ENCODE results near the gene IFNAR1. TPM values are rescaled to one million over a fixed set of nuclear protein-coding genes. Genes with fewer than 3 reads are reported as not detected.
A peak's percentile ranks its signal among the peaks of the same experiment; 100 is the strongest.

Gene IFNAR1
- total and polyA plus RNA-seq, 2 of the 4 experiments (the other 2 are of a cell fraction): 7.8 to 9.9 TPM

DNA sequence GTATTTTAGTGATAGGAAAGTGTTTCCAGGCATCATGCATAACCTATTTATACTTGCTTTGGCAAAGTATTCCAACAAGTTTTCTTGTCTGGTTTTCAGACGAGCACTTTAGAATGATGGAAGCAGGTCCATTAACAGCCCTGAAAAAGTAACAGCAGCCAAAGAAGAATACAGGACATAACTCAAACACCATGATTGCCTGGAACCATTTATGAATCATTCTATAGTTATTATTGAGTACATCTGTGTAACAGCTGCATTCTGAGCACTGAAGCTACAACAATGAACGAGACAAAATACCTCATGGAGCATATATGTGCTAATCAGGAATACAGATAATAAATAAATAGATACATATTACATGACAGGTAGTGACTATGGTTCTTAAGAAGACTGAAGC, 46.0 kb upstream of the IFNAR1 start:
- H3K18ac ChIP-seq (ENCODE audit: low read depth, low read length): no peak overlapping the region
- no peak overlapping the region for H3K14ac ChIP-seq (replicated peaks; ENCODE audit: low read depth, low read length)
- no peak overlapping the region for H2BK20ac ChIP-seq (ENCODE audit: low read depth, low read length)
- WGBS, 2 experiments (ENCODE audit: extremely low coverage in 2 of 2, insufficient read length in 1 of 2): no CpG with 5 or more reads among the region's 2 CpGs
- no peak overlapping the region for H3K4me2 ChIP-seq (ENCODE audit: low read depth, low read length)
- H2BK15ac ChIP-seq (ENCODE audit: low read depth, low read length): no peak overlapping the region
- no peak overlapping the region for H3K23ac ChIP-seq (ENCODE audit: low read depth, low read length)
- H3K56ac ChIP-seq (ENCODE audit: extremely low read depth, insufficient read depth, low read length): no peak overlapping the region
- H4K91ac ChIP-seq (ENCODE audit: insufficient read depth, low read depth, low read length): no peak overlapping the region
- no peaks in the 10 kb centered on the region for H3K27me3 ChIP-seq (ENCODE audit: control insufficient read depth, insufficient read depth, low read length)
- H2BK120ac ChIP-seq (ENCODE audit: low read depth, low read length): no peak overlapping the region
- peaks cover 3% of the 10 kb centered on the region; the same call in 1 of the 2 replicates for H3K9me1 ChIP-seq (ENCODE audit: insufficient read depth, low read length)
- peaks cover 21% of the 10 kb centered on the region for H3K36me3 ChIP-seq (ENCODE audit: control insufficient read depth, insufficient read depth, low read length)
- no TSS peak for BruUV-seq (replicated peaks)
- no peak overlapping the region for H2BK5ac ChIP-seq (ENCODE audit: low read depth, low read length, poor library complexity, severe bottlenecking)
- H3K9me3 ChIP-seq (ENCODE audit: control insufficient read depth, insufficient read depth, low read length): peaks cover 5% of the 10 kb centered on the region
- no peaks in the 10 kb centered on the region for H3K4me1 ChIP-seq (ENCODE audit: control insufficient read depth, insufficient read depth, low read length)
- no peak overlapping the region for H4K5ac ChIP-seq (ENCODE audit: low read depth, low read length)
- H3K9ac ChIP-seq (ENCODE audit: low read depth, low read length): no peak overlapping the region
- H3K27ac ChIP-seq (ENCODE audit: insufficient read depth, low read length): no peak overlapping the region
- H2AK5ac ChIP-seq (ENCODE audit: low read depth, low read length): no peak overlapping the region
- H3K4ac ChIP-seq (ENCODE audit: low read depth, low read length): no peak overlapping the region
- ChIA-PET CTCF (no interaction called here), POLR2A (ENCODE audit: unreplicated experiment) (interaction anchor here (1.1 kb wide), 1 partner anchor 12 kb away, joined by 4 read pairs; the partner anchor contains the start of gene IL10RB)
- no peaks in the 10 kb centered on the region for H4K20me1 ChIP-seq (ENCODE audit: insufficient read depth, low read length)
- DNase-seq (peak; percentile 44), ATAC-seq (ENCODE audit: low read depth) (no peak)
- H2AFZ ChIP-seq (replicated peaks; ENCODE audit: low read length, poor library complexity): no peak overlapping the region
- intact Hi-C loops (cut with micrococcal nuclease): no loop called here
- no peaks in the 10 kb centered on the region for H3K79me1 ChIP-seq (ENCODE audit: low read depth in 1 of 2, low read length in 2 of 2)
- H4K8ac ChIP-seq (ENCODE audit: low read depth in 2 of 2, low read length in 2 of 2): no peak overlapping the region
- no peak overlapping the region for H2AK9ac ChIP-seq (replicated peaks; ENCODE audit: low read depth, low read length, poor library complexity)
- dilution Hi-C loops (cut with HindIII; ENCODE audit: low sequenced_read_pairs, unreplicated experiment): no loop called here
- TF ChIP-seq RFX5 (IDR thresholded peaks at IDR 0.05; ENCODE audit: low read depth, low read length) (no peak), FOS (IDR thresholded peaks at IDR 0.05; ENCODE audit: low read depth, low read length) (no peak)
- no peak overlapping the region for H3K4me3 ChIP-seq (ENCODE audit: insufficient read depth, low read depth, low read length)
- in situ Hi-C loops (cut with MboI; ENCODE audit: low sequenced_read_pairs): no loop called here

All from IMR-90 (cell line).